Endothelial cell of umbilical vein (primary cell): ENCODE results near the gene OTULIN. TPM values are rescaled to one million over a fixed set of nuclear protein-coding genes. Genes with fewer than 3 reads are reported as not detected.

ENCODE experiments used
- BruUV-seq: library from RNA; stranded (reverse); fragments of 400-500 nt; replicated peaks from 2 replicates; lab custom pipeline; 2021; lab: Mats Ljungman, UMichigan
- CTCF ChIA-PET: fragments of 300-600, 350-600 bp; sonication (Branson Sonifier 250); formaldehyde crosslinking; loops from one replicate; lab custom pipeline; 2021; ENCODE audit warnings: antibody characterized with exemption, inconsistent platforms; lab: Charles Lee
- POLR2A ChIA-PET: fragments of 300-600, 350-600 bp; sonication (Branson Sonifier 250); formaldehyde crosslinking; loops from one replicate; lab custom pipeline; 2021; ENCODE audit warnings: antibody characterized with exemption, inconsistent platforms; lab: Charles Lee
- DNase-seq: peaks from one replicate; pipeline ENCODE4 v3.0.0-alpha.2; 2011; ENCODE audit warnings: low read depth, low spot score
- FAIRE-seq: peaks from 2 replicates; lab custom pipeline; 2011; peaks lifted over from hg19 to GRCh38; lab: Jason Lieb, UNC
- H2AFZ ChIP-seq: 2 replicates; pipeline ENCODE4 v1.6.0; 2012; ENCODE audit warnings: low read depth, low read length, control low read depth, inconsistent platforms
- H3K27ac ChIP-seq: 2 replicates; pipeline ENCODE4 v1.5.1; 2011; ENCODE audit warnings: low read depth, mild to moderate bottlenecking, control low read depth, low read length, moderate library complexity; ENCODE audit not compliant: insufficient read depth
- H3K27me3 ChIP-seq, 2 experiments: 2 replicates each; pipeline versions ENCODE4 v1.6.0 to v1.6.1; 2011; ENCODE audit warnings: low read length in 2 of 2, mixed read lengths in 1 of 2; ENCODE audit not compliant: control insufficient read depth in 2 of 2, insufficient read depth in 2 of 2
- H3K36me3 ChIP-seq, 2 experiments: 2 replicates in 1 of 2; 3 replicates in 1 of 2; pipeline ENCODE4 v1.5.1; 2011; ENCODE audit warnings: low read length in 2 of 2, mild to moderate bottlenecking in 1 of 2, moderate library complexity in 1 of 2; ENCODE audit not compliant: control insufficient read depth in 2 of 2, insufficient read depth in 2 of 2; ENCODE audit errors: extremely low read depth in 1 of 2
- H3K4me1 ChIP-seq: 3 replicates; pipeline ENCODE4 v1.5.1; 2011; ENCODE audit warnings: mild to moderate bottlenecking, low read length; ENCODE audit not compliant: control insufficient read depth, insufficient read depth; ENCODE audit errors: extremely low read depth
- H3K4me2 ChIP-seq: 2 replicates; pipeline ENCODE4 v1.6.1; 2011; ENCODE audit warnings: low read length, control low read depth, mixed read lengths; ENCODE audit not compliant: insufficient read depth
- H3K4me3 ChIP-seq, 3 experiments: fragments of 200-600 bp in 1 of 3; sonication (generic), shearing (Covaris generic) in 1 of 3; replicated peaks in 1 of 3; 2 replicates each; pipeline ENCODE4 v1.5.1; 2011 to 2016; ENCODE audit warnings: control low read depth in 3 of 3, low read length in 3 of 3, mild to moderate bottlenecking in 2 of 3, inconsistent platforms in 1 of 3, low read depth in 1 of 3, moderate library complexity in 1 of 3; ENCODE audit not compliant: insufficient read depth in 1 of 3
- H3K79me2 ChIP-seq: 2 replicates; pipeline ENCODE4 v1.6.0; 2012; ENCODE audit warnings: low read length, inconsistent platforms; ENCODE audit not compliant: control insufficient read depth, insufficient read depth
- H3K9ac ChIP-seq: replicated peaks from 2 replicates; pipeline ENCODE3; 2011; ENCODE audit warnings: low read length, control low read depth; ENCODE audit not compliant: insufficient read depth; ENCODE audit errors: extremely low read depth
- H3K9me1 ChIP-seq: replicated peaks from 3 replicates; pipeline ENCODE4 v1.6.0; 2011; ENCODE audit warnings: mild to moderate bottlenecking, low read length; ENCODE audit not compliant: control insufficient read depth, insufficient read depth; ENCODE audit errors: extremely low read depth
- H3K9me3 ChIP-seq: replicated peaks from 2 replicates; pipeline ENCODE4 v1.5.1; 2012; ENCODE audit warnings: low read length, inconsistent platforms; ENCODE audit not compliant: control insufficient read depth, insufficient read depth
- H4K20me1 ChIP-seq: replicated peaks from 2 replicates; pipeline ENCODE3; 2011; ENCODE audit warnings: mild to moderate bottlenecking, low read length; ENCODE audit not compliant: control insufficient read depth, insufficient read depth; ENCODE audit errors: extremely low read depth
- EZH2 ChIP-seq: IDR thresholded peaks from 2 replicates; pipeline ENCODE4 v1.6.1; 2012; ENCODE audit warnings: borderline replicate concordance, low read depth, mild to moderate bottlenecking, moderate library complexity, low read length, inconsistent platforms; ENCODE audit not compliant: severe bottlenecking
- MYC ChIP-seq: IDR thresholded peaks from one replicate; pipeline ENCODE4 v1.6.1; 2011; ENCODE audit warnings: mild to moderate bottlenecking, low read depth, low read length
- POLR2A ChIP-seq: IDR thresholded peaks from 2 replicates; pipeline ENCODE4 v1.6.1; 2012; ENCODE audit warnings: low read depth, mild to moderate bottlenecking, control low read depth, low read length
- dilution Hi-C: fragments of 300-500 bp; cut with MboI; formaldehyde crosslinking; loops from one replicate; pipeline ENCODE4 v1.15.0; 2019; ENCODE audit warnings: low sequenced_read_pairs; ENCODE audit not compliant: extremely low pct_ligation_motif_present
- intact Hi-C: fragments of 100-400 bp; cut with micrococcal nuclease; formaldehyde crosslinking; loops from one replicate; pipeline ENCODE4 v1.10.0; 2022
- polyA plus RNA-seq, 4 experiments: library from polyadenylated mRNA; depleted of rRNA in 3 of 4; stranded (reverse) in 3 of 4; unstranded in 1 of 4; fragments of >200 nt; gene quantifications; 2 replicates each; pipeline versions ENCODE4 v1.2.1 to v1.2.3, GENCODE V29; 2011 to 2012; ENCODE audit warnings: missing spikeins in 1 of 4
- total RNA-seq: library from RNA; stranded (reverse); gene quantifications from 2 replicates; pipeline ENCODE4 v1.2.3, GENCODE V29; 2021
- TF ChIP-seq, protein P1 (sequence below): IDR thresholded peaks from 2 replicates; pipeline ENCODE4 v1.6.1; 2011; ENCODE audit not compliant: insufficient read depth, insufficient read length
- TF ChIP-seq, protein P2 (sequence below), 2 donors: IDR thresholded peaks; 1 replicate in 1 of 2; 2 replicates in 1 of 2; pipeline ENCODE4 v1.5.1; 2011; ENCODE audit warnings: low read length in 2 of 2, mild to moderate bottlenecking in 2 of 2, moderate library complexity in 2 of 2, control low read depth in 1 of 2, inconsistent platforms in 1 of 2, low read depth in 1 of 2; ENCODE audit not compliant: insufficient read depth in 1 of 2; ENCODE audit errors: extremely low read depth in 1 of 2

Gene OTULIN
- total and polyA plus RNA-seq, 2 donors (not counting 3 experiments of a cell fraction or from before 2014, with no cell fraction given), result 7.8 to 30.2 TPM

DNA sequence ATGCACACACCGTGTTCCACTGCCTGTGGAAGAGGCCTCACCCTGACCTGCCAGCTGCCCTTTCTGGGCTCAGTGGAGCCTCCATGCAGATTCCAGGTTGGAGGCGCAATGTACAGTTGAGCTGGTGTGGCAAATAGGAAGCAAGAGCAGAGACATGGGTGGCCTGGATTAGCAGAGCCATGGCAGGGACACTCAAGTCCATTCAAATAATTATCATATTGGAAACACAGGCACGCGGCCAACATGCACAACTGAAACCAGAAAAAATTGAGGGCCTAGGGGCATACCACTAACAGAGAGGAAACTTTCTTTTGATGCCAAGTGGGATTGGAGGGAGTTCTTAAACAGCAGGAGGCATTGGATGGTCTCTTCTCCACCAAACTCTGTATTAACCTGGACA lies 47.1 kb upstream of the OTULIN start:
- no peak overlapping the region for H3K4me2 ChIP-seq
- CTCF ChIA-PET, result interaction anchor here (0.7 kb wide), 1 partner anchor 220 kb away, joined by 3 read pairs; no protein-coding TSS in a partner anchor
- no peaks in the 10 kb centered on the region for H3K9me1 ChIP-seq
- dilution Hi-C loops, result no loop called here
- no peak overlapping the region for H3K9ac ChIP-seq
- no peaks in the 10 kb centered on the region for H3K4me1 ChIP-seq
- DNase-seq (no peak), FAIRE-seq (no peak)
- no peak overlapping the region for H3K27ac ChIP-seq
- peaks cover 8 to 12% of the 10 kb centered on the region in 2 experiments for H3K27me3 ChIP-seq
- intact Hi-C loops, result no loop called here
- POLR2A ChIA-PET, result interaction anchor here (0.7 kb wide), 1 partner anchor 46 kb away, joined by 7 read pairs; no protein-coding TSS in a partner anchor
- no peak for TF ChIP-seq EZH2
- TF ChIP-seq, protein P1, sequence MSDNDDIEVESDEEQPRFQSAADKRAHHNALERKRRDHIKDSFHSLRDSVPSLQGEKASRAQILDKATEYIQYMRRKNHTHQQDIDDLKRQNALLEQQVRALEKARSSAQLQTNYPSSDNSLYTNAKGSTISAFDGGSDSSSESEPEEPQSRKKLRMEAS, result no peak
- no peak for TF ChIP-seq POLR2A
- no peaks in the 10 kb centered on the region for H4K20me1 ChIP-seq
- H3K9me3 ChIP-seq, result no peaks in the 10 kb centered on the region
- H2AFZ ChIP-seq, result no peak overlapping the region
- no peaks in the 10 kb centered on the region for H3K79me2 ChIP-seq
- H3K4me3 ChIP-seq, result no peak overlapping the region
- BruUV-seq, result no TSS peak
- no peaks in the 10 kb centered on the region for H3K36me3 ChIP-seq

DNA sequence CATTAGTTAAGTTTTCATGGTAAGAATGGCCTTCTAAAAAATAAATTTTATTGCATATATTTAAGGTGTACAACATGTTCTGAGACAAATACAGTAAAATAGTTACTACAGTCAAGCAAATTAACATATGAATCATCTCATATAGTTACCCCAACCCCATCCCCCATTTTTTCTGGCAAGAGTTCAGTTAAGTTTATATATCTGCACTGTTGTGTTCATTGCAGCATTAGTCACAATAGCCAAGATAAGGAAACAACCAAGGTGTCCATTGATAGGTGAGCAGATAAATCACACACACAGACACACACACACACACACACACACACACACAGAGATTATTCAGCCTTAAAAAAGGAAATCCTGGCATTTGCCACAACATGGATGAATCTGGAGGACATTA lies 37.2 kb upstream of the OTULIN start:
- ChIA-PET POLR2A (no interaction called here), CTCF (no interaction called here)
- no peaks in the 10 kb centered on the region for H3K9me1 ChIP-seq
- BruUV-seq, result no TSS peak
- H3K27me3 ChIP-seq, result peaks cover 0 to 2% of the 10 kb centered on the region in 2 experiments
- no peak overlapping the region for H3K27ac ChIP-seq
- dilution Hi-C loops (loop anchor here (25.0 kb wide), 2 partner anchors 90 to 240 kb away; no protein-coding TSS in a partner anchor), intact Hi-C loops (no loop called here)
- TF ChIP-seq, protein P2, sequence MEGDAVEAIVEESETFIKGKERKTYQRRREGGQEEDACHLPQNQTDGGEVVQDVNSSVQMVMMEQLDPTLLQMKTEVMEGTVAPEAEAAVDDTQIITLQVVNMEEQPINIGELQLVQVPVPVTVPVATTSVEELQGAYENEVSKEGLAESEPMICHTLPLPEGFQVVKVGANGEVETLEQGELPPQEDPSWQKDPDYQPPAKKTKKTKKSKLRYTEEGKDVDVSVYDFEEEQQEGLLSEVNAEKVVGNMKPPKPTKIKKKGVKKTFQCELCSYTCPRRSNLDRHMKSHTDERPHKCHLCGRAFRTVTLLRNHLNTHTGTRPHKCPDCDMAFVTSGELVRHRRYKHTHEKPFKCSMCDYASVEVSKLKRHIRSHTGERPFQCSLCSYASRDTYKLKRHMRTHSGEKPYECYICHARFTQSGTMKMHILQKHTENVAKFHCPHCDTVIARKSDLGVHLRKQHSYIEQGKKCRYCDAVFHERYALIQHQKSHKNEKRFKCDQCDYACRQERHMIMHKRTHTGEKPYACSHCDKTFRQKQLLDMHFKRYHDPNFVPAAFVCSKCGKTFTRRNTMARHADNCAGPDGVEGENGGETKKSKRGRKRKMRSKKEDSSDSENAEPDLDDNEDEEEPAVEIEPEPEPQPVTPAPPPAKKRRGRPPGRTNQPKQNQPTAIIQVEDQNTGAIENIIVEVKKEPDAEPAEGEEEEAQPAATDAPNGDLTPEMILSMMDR (IDR thresholded peaks at IDR 0.05; ENCODE audit: extremely low read depth in 1 of 2, insufficient read depth in 1 of 2, low read depth in 1 of 2, low read length in 2 of 2), result no peak
- no peak for TF ChIP-seq EZH2
- no peak for TF ChIP-seq MYC
- no peak overlapping the region for H3K4me2 ChIP-seq
- H3K9ac ChIP-seq, result no peak overlapping the region
- DNase-seq (no peak), FAIRE-seq (no peak)
- H3K36me3 ChIP-seq, result no peaks in the 10 kb centered on the region
- no peaks in the 10 kb centered on the region for H4K20me1 ChIP-seq
- no peaks in the 10 kb centered on the region for H3K4me1 ChIP-seq
- no peak overlapping the region for H3K4me3 ChIP-seq
- H3K79me2 ChIP-seq, result no peaks in the 10 kb centered on the region
- no peak overlapping the region for H2AFZ ChIP-seq
- no peaks in the 10 kb centered on the region for H3K9me3 ChIP-seq
